ENCODE measurements around the gene ALG8. TPM values are rescaled to one million over a fixed set of nuclear protein-coding genes. Genes with fewer than 3 reads are reported as not detected.

The ALG8 gene
- polyA plus RNA-seq, 1 donor (not counting 4 experiments of a cell fraction or from before 2014, with no cell fraction given) = 71.8 TPM

DNA sequence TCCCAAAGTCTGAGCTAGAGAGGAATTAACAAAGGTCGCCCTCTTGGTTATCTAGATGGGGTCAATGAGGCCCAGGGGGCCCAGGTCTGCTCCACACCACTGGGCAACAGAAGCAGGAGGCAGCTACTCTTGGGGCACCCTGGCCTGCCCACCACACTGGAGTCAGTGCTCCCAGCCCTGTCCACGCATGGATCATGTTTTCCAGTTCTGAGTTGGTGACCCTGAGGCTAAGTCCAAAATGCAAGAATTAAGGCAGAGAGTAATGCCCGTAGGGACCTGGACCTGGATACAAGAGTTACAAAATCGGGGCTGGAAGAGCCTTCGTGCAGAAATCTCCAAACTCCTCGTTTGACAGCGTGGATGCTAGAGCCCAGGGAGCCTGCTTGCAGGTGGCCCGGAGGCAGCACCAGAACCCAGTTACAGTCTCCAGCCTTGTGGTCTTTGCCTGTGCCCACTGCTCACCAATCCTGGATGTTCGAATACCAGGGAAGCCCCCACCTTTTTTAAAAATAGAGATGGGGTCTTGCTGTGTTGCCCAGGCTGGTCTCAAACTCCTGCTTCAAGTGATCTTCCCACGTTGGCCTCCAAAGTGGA is 81.9 kb downstream of the ALG8 start:
- FAIRE-seq = no peak
- Histone ChIP-seq H3K36me3 (ENCODE audit: control insufficient read depth in 2 of 2, extremely low read depth in 1 of 2, insufficient read depth in 2 of 2, low read length in 2 of 2) (no peaks in the 10 kb centered on the region), H4K20me1 (ENCODE audit: control insufficient read depth, extremely low read depth, insufficient read depth, low read length) (no peaks in the 10 kb centered on the region), H3K4me2 (ENCODE audit: control insufficient read depth, extremely low read depth, insufficient read depth, low read depth, low read length) (no peak overlapping the region), H3K9me1 (ENCODE audit: control insufficient read depth, extremely low read depth, insufficient read depth, low read length) (no peaks in the 10 kb centered on the region), H3K79me2 (ENCODE audit: control insufficient read depth, insufficient read depth, low read length) (no peaks in the 10 kb centered on the region), H2AFZ (ENCODE audit: control insufficient read depth, low read length) (no peak overlapping the region), H3K4me3 (ENCODE audit: control insufficient read depth in 2 of 3, extremely low read depth in 1 of 3, insufficient read depth in 2 of 3, low read depth in 1 of 3, low read length in 3 of 3) (no peak overlapping the region), H3K9me3 (ENCODE audit: control insufficient read depth, low read depth, low read length) (no peaks in the 10 kb centered on the region), H3K9ac (ENCODE audit: control insufficient read depth, extremely low read depth, insufficient read depth, low read length) (no peak overlapping the region), H3K27me3 (ENCODE audit: control insufficient read depth, extremely low read depth, insufficient read depth, low read length) (no peaks in the 10 kb centered on the region), H3K27ac (ENCODE audit: control insufficient read depth, insufficient read depth, low read length) (no peak overlapping the region), H3K4me1 (ENCODE audit: control insufficient read depth, extremely low read depth, insufficient read depth, low read length) (no peaks in the 10 kb centered on the region)
- no peak for TF ChIP-seq EZH2 (IDR thresholded peaks at IDR 0.05; ENCODE audit: low read length)
- TF ChIP-seq, protein P1, sequence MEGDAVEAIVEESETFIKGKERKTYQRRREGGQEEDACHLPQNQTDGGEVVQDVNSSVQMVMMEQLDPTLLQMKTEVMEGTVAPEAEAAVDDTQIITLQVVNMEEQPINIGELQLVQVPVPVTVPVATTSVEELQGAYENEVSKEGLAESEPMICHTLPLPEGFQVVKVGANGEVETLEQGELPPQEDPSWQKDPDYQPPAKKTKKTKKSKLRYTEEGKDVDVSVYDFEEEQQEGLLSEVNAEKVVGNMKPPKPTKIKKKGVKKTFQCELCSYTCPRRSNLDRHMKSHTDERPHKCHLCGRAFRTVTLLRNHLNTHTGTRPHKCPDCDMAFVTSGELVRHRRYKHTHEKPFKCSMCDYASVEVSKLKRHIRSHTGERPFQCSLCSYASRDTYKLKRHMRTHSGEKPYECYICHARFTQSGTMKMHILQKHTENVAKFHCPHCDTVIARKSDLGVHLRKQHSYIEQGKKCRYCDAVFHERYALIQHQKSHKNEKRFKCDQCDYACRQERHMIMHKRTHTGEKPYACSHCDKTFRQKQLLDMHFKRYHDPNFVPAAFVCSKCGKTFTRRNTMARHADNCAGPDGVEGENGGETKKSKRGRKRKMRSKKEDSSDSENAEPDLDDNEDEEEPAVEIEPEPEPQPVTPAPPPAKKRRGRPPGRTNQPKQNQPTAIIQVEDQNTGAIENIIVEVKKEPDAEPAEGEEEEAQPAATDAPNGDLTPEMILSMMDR (optimal IDR thresholded peaks at IDR 0.05 in 1 of 3, IDR thresholded peaks at IDR 0.05 in 1 of 3, conservative IDR thresholded peaks at IDR 0.05 in 1 of 3; ENCODE audit: extremely low read depth in 1 of 3, insufficient read depth in 2 of 3, low read length in 3 of 3) = no peak
- dilution Hi-C loops (cut with MboI; ENCODE audit: extremely low pct_ligation_motif_present, low sequenced_read_pairs) = no loop called here
- DNase-seq (ENCODE audit: low read depth, low spot score) = no peak

DNA sequence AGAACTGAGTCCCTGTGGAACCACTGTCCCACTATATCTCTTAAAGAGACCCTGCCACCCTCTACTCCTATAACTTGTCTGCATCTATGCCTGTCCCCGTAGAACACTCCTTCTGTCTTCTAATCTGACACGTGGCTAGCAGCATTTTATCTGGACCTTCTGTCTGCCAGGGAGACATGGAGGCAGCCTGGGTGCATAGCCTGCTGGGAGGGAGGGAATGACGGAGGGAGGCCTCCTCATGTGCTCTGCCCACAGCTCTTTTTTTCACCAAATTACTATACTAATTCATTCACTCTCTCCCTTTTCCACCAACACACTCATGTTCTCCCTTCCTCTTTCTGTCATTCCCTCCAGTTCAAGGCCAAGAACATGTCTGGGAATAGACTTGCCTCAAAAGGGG is 83.3 kb downstream of the ALG8 start:
- no peak for TF ChIP-seq EZH2 (IDR thresholded peaks at IDR 0.05; ENCODE audit: low read length)
- TF ChIP-seq, protein P1 (optimal IDR thresholded peaks at IDR 0.05 in 1 of 3, IDR thresholded peaks at IDR 0.05 in 1 of 3, conservative IDR thresholded peaks at IDR 0.05 in 1 of 3; ENCODE audit: extremely low read depth in 1 of 3, insufficient read depth in 2 of 3, low read length in 3 of 3) = no peak
- no peaks in the 10 kb centered on the region for H4K20me1 ChIP-seq (ENCODE audit: control insufficient read depth, extremely low read depth, insufficient read depth, low read length)
- H3K4me2 ChIP-seq (ENCODE audit: control insufficient read depth, extremely low read depth, insufficient read depth, low read depth, low read length) = no peak overlapping the region
- no peaks in the 10 kb centered on the region for H3K79me2 ChIP-seq (ENCODE audit: control insufficient read depth, insufficient read depth, low read length)
- no peaks in the 10 kb centered on the region for H3K9me1 ChIP-seq (ENCODE audit: control insufficient read depth, extremely low read depth, insufficient read depth, low read length)
- peaks cover 3% of the 10 kb centered on the region for H3K4me1 ChIP-seq (ENCODE audit: control insufficient read depth, extremely low read depth, insufficient read depth, low read length)
- H3K9me3 ChIP-seq (ENCODE audit: control insufficient read depth, low read depth, low read length) = no peaks in the 10 kb centered on the region
- no peak overlapping the region for H3K9ac ChIP-seq (ENCODE audit: control insufficient read depth, extremely low read depth, insufficient read depth, low read length)
- no peaks in the 10 kb centered on the region for H3K36me3 ChIP-seq (ENCODE audit: control insufficient read depth in 2 of 2, extremely low read depth in 1 of 2, insufficient read depth in 2 of 2, low read length in 2 of 2)
- dilution Hi-C loops (cut with MboI; ENCODE audit: extremely low pct_ligation_motif_present, low sequenced_read_pairs) = no loop called here
- FAIRE-seq (no peak), DNase-seq (ENCODE audit: low read depth, low spot score) (no peak)
- H3K4me3 ChIP-seq (ENCODE audit: control insufficient read depth in 2 of 3, extremely low read depth in 1 of 3, insufficient read depth in 2 of 3, low read depth in 1 of 3, low read length in 3 of 3) = no peak overlapping the region
- H2AFZ ChIP-seq (ENCODE audit: control insufficient read depth, low read length) = no peak overlapping the region
- no peaks in the 10 kb centered on the region for H3K27me3 ChIP-seq (ENCODE audit: control insufficient read depth, extremely low read depth, insufficient read depth, low read length)
- H3K27ac ChIP-seq (ENCODE audit: control insufficient read depth, insufficient read depth, low read length) = no peak overlapping the region

Data from keratinocyte (primary cell).